Stimulated activated CD8-positive, alpha-beta memory T cell treated with anti-CD3 and anti-CD28 coated beads, Interleukin-15, amount 100 ng/mL, for 4 hours (primary cell): ENCODE results near the gene NRM.
"Not testable (repeated sequence)": the region's sequence is repeated elsewhere in the genome, so short reads cannot be mapped to it uniquely, and the experiment has no call there.

Experiments
- DNase-seq, 2 donors: peaks; one replicate each; pipeline ENCODE4 v3.0.0-alpha.2; 2020; ENCODE audit warnings: low read depth in 2 of 2

The NRM gene, protein sequence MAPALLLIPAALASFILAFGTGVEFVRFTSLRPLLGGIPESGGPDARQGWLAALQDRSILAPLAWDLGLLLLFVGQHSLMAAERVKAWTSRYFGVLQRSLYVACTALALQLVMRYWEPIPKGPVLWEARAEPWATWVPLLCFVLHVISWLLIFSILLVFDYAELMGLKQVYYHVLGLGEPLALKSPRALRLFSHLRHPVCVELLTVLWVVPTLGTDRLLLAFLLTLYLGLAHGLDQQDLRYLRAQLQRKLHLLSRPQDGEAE

DNA sequence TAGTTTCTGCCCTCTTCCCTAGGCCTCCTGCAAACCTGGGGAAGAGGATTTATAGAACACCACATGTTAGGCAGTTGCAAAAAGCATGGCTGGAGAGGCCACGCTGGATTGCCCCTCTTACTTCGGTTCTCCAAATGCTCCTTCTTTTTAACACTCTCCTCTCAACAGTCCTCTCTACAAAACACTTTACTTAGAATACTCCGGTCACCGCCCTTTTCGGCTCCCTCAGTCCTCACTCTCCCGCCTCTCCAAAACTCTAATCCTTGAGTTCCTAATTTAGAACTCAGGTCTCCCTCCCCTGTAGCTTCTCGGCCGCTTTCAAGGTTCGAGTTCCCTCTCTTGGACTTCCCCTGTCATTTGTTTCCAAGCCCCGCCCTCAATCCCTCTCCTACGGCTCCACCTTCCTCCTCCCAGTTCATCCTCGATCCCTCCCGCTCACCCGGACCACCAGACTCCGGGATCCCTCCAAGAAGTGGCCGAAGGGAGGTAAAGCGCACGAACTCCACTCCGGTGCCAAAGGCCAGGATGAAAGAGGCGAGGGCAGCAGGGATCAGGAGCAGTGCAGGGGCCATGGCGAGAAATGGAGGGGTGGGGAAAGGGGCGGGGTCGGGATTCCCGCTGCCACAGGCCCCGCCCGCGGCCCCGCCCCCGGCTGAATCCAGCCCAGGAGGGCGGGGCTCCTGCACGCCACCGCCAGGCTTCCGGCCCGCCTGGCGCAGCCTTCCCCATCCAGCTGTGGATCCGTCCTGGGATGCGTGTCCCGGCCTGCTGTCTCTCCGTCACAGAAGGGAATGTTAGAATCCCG is at the start of gene NRM:
NRM (minus strand) TSS at position 582 of the 805 bp plus-strand sequence; CDS start at position 572, 10 bp downstream.
- peak; percentile 36 to 47 for DNase-seq

DNA sequence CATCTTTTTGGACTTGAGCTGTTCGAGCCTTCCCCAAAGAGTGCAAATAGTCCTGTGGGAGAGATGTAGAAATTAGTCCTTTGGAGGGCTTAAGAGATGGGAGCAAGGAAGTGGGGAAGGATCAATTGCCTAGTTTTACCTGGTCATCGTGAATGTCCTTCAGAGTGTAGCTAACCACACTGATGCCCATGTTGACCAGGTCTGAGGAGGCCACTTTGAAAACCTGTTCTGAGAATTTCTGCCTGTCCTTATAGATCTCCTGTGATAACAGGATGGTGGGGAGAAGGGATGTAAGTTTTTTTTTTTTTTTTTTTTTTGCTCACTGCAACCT is 49.7 kb upstream of the NRM start:
- no peak for DNase-seq

DNA sequence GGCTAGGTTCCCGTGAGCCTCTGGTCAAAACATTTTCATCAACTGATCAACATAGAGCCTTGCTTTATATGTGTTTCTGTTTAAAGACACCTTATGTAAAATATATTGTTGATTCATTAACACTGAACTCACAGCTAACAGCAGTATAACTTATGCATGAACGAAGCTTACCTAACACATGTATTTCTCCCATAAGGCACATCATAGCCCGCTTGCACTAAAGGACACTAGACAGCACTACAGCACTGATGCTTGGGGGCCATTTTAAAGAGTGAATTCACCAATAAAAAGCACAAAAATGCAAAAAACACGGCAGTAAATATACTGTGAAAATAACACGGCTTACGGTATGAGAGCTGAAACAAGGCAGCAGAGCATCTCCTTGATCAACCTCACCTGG is 47.7 kb upstream of the NRM start:
- DNase-seq: no peak

DNA sequence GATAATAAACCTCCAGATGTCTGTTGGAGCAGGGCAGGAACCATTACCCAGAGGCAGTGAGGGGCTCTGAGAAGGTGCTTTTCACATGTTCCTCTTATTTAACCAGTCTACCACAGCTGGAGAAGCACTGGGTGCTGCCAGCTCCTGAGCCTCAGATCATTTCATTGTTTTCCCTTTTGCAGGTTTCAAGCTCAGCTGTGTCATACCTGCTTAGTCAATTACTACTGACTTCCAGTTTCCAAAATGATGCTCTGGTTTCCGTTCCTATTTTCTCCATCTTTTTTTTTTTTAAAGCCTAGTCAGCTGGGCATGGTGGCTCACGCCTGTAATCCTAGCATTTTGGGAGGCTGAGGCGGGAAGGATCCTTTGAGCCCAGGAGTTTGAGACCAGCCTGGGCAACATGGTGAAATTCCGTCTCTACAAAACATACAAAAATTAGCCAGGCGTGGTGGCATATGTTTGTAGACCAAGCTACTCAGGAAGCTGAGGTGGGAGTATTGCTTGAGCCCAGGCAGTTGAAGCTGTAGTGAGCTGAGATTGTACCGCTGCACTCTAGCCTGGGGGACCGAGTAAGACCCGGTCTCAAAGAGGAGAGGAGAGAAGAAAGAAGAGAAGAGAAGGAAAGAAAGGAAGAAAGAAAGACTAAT is 45.0 kb upstream of the NRM start:
- DNase-seq: no peak

DNA sequence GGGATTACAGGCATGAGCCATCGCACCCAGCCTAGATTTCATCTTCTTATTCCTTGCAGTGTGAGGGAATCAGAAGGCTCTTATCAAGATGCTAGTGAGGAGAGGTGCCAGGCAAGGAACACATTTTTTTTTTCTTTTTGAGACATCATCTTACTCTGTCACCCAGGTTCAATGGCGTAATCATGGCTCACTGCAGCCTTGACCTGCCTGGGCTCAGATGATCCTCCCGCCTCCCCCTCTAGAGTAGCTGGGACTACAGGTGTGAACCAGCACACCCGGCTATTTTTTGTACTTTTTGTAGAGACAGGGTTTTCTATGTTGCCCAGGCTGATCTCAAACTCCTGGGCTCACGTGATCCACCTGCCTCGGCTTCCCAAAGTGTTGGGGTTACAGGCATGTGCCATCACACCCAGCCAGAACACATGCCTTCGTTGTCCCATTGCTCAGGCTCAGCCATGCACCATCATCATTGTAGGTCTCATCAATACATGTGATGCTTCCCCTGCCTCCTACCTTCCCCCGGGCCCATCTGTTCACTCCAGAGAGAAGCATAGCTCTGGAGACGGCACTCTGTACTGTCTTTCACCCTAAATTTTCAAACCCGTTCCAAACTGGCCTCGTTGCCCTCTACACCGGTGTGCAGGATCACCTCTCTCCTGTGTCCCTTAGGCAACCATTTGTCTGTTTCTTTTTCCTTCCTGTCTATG is 41.6 kb upstream of the NRM start:
- DNase-seq: no peak

DNA sequence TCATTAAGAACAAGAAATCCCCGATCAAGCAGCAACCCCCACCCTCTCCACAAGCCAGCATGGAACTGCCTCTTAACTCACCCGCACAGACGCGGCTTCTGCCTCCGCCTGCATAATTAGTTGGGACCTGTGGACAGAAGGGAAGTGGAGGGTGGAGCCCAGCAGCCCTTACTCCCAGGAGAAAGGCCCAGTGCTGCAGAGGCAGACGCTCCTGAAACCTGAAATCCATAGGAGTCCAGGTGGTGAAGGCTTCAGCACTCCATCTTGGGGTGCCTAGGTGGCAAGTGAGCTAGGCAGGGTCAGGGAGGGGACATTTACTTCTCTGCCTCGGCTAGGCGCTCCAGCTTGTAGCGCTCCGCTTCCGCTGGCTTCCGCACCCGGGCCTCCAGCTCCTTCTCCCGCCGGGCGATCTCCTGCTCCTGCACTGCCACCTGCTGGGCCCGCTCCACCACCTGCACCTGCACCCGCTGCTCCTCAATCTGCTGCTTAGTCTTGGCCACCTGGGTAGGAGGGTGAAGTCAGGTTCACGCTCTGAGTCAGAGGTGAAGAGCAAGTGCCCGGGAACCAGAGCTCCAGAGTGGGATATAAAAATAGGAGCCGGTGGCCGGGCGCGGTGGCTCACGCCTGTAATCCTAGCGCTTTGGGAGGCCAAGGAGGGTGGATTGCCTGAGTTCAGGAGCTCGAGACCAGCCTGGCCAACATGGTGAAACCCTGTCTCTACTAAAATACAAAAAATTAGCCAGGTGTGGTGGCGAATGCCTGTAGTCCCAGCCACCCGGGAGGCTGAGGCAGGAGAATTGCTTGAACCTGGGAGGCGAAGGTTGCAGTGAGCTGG is 40.0 kb upstream of the NRM start:
- peak; percentile 60 to 74 for DNase-seq

DNA sequence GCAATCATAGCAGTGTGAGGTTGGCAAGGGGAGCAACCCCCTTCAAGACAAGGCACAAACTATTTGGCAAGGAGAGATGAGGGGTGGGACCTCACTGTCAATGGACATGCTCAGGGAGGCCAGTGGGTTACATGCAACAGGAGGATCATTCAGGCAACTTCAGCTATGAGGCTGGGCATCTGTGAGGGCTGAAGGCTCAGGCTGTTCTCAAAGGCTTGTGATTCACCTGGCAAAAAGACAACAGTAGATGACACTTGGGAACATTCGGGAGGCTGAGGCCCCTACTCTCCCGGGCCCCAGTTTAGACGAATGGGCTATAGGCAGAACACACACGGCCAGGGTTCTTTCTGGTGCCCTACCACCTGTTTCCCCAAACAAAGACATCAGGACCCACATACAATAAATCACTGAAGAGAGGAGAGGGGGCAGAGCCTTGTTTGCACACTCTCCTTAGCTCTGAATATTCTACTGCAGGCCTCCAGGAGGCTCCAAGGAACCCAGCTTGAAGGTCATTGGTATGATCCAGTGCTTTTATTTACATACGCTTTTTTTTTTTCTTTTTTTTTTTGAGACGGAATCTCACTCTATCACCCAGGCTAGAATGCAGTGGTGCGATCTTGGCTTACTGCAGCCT is 37.3 kb upstream of the NRM start:
- no peak for DNase-seq

DNA sequence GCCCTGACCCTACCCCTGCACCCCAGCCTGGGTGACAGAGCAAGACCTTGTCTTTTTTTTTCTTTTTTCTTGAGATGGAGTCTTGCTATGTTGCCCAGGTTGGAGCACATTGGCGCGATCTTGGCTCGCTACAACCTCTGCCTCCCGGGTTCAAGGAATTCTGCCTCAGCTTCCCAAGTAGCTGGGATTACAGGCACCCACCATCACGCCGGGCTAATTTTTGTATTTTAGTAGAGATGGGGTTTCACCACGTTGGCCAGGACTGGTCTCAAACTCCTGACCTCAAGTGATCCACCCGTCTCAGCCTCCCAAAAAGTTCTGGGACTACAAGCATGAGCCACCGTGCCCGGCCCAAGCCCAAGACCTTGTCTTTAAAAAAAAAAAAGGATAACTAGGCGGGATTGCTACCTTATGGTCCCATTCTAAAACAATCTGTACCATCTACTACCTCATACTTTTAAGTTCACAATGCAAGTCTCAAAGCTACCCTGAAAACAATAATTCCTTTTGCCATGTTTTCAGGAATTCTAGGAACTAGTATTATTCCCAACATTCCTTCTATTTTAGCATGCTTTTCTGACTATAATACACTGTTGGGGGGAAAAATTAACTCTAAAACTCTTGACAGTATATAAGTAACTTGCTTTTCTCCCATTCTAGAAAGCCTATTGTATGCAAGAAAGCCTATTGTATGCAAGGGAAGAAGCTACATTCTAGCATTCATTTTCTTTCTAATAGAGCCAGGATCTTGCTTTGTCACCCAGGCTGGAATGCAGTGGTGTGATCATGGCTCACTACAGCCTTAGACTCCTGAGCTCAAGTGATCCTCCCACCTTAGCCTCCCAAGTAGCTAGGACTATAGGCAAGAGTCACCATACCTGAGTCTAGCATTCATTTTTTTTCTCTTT is 36.0 kb upstream of the NRM start:
- DNase-seq: no peak

DNA sequence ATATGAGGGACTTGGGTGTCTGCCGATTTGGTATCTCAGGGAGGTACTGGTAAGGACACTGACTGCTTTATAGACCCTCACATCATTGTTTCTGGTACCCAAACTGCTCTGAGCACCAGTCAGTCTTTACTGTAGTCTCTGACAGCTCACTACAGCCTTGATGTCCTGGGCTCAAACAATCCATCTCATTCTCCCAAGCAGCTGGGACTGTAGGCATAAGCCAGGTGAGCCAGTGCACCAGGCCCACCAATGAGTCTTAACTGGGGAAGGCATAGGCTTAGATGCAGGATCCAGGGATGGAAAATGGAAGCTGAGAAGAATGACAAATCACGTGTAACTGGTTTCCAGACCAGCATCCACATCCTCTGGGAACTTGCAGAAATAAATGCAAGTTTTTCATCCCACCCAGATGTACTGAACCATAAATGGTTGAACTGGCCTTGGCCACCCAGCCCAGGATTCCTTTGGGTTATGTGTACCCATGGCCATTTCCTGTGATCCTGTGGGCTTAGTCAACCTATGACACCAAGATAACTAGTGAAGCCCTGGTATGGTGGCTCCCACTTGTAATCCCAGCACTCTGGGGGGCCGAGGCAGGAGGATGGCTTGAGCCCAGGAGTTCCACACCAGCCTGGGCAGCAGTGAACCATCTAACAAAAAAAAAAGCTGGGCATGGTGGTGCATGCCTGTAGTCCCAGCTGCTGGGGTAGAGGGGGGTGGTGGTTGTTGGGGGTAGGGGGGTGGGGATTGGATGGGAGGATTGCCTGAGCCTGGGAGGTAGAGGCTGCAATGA is 35.1 kb upstream of the NRM start:
- DNase-seq: no peak

DNA sequence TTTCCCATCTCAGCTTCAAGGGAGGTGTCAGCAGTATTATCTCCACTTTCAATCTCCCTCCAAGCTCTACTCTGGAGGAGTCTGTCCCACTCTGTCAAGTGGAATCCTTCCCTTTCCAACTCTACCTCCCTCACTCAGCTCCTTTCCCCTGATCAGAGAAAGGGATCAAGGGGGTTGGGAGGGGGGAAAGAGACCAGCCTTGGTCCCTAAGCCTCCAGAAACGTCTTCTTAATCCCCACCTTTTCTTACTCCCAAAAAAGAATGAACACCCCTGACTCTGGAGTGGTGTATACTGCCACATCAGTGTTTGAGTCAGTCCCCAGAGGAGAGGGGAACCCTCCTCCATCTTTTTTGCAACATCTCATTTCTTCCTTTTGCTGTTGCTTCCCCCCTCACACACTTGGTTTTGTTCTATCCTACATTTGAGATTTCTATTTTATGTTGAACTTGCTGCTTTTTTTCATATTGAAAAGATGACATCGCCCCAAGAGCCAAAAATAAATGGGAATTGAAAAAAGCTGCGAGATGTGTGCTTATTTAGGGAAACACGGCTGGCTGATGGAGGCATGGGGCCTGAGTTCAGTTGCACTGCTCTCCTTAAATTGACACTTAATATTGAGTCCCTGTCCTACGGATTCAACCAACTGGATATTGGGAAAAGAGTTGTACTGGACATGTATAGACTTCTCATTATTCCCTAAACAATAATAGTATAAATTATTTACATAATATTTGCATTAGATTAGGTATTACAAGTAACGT is 34.3 kb upstream of the NRM start:
- DNase-seq: no peak

DNA sequence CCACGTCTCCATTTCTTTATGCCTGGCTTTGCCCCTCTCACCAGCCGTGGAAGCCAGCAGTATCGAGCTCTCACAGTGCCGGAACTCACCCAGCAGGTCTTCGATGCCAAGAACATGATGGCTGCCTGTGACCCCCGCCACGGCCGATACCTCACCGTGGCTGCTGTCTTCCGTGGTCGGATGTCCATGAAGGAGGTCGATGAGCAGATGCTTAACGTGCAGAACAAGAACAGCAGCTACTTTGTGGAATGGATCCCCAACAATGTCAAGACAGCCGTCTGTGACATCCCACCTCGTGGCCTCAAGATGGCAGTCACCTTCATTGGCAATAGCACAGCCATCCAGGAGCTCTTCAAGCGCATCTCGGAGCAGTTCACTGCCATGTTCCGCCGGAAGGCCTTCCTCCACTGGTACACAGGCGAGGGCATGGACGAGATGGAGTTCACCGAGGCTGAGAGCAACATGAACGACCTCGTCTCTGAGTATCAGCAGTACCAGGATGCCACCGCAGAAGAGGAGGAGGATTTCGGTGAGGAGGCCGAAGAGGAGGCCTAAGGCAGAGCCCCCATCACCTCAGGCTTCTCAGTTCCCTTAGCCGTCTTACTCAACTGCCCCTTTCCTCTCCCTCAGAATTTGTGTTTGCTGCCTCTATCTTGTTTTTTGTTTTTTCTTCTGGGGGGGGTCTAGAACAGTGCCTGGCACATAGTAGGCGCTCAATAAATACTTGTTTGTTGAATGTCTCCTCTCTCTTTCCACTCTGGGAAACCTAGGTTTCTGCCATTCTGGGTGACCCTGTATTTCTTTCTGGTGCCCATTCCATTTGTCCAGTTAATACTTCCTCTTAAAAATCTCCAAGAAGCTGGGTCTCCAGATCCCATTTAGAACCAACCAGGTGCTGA is 33.3 kb upstream of the NRM start:
- not testable (repeated sequence) for DNase-seq

DNA sequence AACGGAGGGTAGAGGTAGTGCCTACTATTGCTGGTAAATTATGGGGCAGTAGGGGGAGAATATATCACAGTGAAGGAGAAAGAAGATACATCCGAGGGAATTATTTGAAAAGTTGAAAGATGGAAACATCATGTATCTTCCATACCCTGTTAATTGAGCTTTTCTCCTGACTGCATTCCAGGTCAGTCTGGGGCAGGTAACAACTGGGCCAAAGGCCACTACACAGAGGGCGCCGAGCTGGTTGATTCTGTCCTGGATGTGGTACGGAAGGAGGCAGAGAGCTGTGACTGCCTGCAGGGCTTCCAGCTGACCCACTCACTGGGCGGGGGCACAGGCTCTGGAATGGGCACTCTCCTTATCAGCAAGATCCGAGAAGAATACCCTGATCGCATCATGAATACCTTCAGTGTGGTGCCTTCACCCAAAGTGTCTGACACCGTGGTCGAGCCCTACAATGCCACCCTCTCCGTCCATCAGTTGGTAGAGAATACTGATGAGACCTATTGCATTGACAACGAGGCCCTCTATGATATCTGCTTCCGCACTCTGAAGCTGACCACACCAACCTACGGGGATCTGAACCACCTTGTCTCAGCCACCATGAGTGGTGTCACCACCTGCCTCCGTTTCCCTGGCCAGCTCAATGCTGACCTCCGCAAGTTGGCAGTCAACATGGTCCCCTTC is 32.5 kb upstream of the NRM start:
- DNase-seq: not testable (repeated sequence)

DNA sequence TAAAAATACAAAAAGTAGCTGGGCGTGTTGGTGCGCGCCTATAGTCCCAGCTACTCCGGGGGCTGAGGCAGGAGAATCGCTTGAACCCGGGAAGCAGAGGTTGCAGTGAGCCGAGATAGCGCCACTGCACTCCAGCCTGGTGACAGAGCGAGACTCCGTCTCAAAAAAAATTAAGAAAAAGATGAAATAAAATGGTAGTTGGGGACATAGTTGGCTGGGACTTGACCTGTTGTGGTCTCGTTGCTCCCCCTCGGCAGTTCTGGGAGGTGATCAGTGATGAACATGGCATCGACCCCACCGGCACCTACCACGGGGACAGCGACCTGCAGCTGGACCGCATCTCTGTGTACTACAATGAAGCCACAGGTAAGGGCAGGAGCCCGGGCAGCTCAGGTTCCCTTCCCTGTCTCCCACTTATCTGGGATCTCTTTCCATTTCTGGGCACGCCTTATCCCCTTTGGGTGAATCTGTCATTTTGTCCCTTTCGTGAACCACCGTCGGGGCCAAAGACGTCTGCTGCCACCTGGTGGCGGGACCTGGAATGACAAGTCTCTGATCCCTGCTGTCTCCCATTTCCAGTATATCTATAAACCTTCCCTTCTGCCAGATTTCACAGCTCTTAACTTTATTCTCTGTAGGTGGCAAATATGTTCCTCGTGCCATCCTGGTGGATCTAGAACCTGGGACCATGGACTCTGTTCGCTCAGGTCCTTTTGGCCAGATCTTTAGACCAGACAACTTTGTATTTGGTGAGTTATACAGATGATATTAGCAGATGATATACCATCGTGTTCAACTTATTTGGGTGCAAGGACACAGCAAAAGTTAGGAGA is 31.7 kb upstream of the NRM start:
- DNase-seq: peak; percentile 63 to 67

DNA sequence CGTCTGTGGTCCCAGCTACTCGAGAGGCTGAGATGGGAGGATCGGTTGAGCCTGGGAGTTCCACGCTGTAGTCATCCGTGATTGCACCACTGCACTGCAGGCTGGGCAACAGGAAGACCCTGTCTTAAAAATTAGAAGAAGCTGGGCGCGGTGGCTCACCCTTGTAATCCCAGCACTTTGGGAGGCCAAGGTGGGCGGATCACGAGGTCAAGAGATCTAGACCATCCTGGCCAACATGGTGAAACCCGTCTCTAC is 31.2 kb upstream of the NRM start:
- DNase-seq: not testable (repeated sequence)

DNA sequence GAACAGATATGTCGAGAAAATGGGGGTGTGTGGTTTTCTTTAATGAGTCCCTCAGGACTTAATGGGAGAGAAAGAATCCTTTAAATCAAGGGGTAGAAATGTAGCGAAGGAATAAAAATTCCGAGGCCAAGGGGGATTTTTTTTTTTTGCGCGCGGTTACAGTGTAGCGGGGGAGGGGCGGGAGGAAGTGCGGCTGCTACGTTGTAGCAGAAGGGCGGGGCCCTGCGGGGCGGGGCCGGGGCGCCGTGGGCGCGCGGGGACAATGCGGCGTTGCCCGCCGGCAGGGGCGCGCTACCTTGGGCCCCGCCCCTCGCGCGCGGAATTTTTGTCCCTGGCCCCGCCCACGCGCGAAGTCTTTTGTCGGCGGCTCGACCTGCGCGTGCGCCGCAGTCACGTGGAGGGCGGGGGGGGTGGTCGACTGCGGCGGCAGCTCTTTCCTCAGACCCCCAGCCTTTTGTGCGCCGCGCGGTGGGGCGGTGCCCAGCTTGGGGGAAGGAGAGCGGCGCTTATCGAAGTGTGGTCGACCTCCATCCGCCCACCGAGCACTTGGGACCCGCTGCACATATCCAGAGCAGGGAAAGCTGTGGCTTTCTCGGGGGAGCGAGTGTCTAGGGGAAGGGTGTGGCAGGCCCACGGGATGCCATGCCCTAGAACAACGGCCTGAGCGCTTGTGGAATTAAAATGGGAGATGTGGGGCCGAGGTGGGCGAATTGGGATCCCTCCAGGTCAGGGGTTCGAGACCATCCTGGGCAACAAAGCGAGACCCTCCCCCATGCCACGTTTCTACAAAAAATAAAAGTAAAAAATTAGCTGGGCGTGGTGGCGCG is 30.6 kb upstream of the NRM start:
- DNase-seq: peak; percentile 89 to 94
